PFSK-1 (cell line): ENCODE data around the gene SPOCK3.

Experiments
- FOXP2 ChIP-seq: optimal IDR thresholded peaks from 2 replicates; pipeline ENCODE3; 2011; ENCODE audit warnings: borderline replicate concordance, control low read depth, inconsistent platforms; ENCODE audit not compliant: insufficient read depth; ENCODE audit errors: extremely low read length, extremely low read depth
- POLR2AphosphoS5 ChIP-seq: IDR thresholded peaks from 2 replicates; pipeline ENCODE4 v1.6.1; 2012; ENCODE audit warnings: low read depth, mild to moderate bottlenecking, control low read depth, low read length, moderate library complexity
- SIN3A ChIP-seq: IDR thresholded peaks from 2 replicates; pipeline ENCODE4 v1.6.1; 2012; ENCODE audit warnings: mild to moderate bottlenecking, low read length, moderate library complexity, borderline replicate concordance; ENCODE audit not compliant: insufficient read depth
- TAF1 ChIP-seq: IDR thresholded peaks from 2 replicates; pipeline ENCODE4 v1.6.1; 2012; ENCODE audit warnings: low read length, control low read depth, borderline replicate concordance; ENCODE audit not compliant: insufficient read depth
- TF ChIP-seq, protein P1 (sequence below), 2 experiments: IDR thresholded peaks; 2 replicates each; pipeline versions ENCODE4 v1.6.1 to v1.8.0; 2011 to 2012; ENCODE audit warnings: low read depth in 2 of 2, low read length in 2 of 2, control low read depth in 1 of 2, inconsistent platforms in 1 of 2, mild to moderate bottlenecking in 1 of 2, moderate library complexity in 1 of 2; ENCODE audit not compliant: insufficient read depth in 1 of 2

SPOCK3 gene

DNA sequence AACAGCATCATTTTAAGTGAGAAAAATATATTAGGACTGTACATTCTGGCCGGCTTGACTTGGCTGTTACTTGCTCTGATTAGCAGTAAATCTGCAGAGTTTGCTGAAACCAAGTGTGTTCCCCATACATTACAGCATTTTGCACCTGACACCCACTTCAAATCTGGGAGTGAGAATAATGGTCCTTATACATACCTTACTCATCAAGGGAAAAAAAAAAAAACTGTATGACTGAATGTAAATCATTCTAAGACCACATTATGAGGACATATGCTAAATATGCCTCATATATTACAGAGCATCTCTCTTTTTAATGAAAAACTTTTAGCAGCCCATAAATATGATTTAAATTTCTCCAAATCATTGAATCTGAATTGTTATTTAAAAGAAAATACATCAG is 406.7 kb downstream of the SPOCK3 start:
- no peak for TF ChIP-seq TAF1
- TF ChIP-seq POLR2AphosphoS5 = no peak
- TF ChIP-seq SIN3A = no peak
- TF ChIP-seq, protein P1, sequence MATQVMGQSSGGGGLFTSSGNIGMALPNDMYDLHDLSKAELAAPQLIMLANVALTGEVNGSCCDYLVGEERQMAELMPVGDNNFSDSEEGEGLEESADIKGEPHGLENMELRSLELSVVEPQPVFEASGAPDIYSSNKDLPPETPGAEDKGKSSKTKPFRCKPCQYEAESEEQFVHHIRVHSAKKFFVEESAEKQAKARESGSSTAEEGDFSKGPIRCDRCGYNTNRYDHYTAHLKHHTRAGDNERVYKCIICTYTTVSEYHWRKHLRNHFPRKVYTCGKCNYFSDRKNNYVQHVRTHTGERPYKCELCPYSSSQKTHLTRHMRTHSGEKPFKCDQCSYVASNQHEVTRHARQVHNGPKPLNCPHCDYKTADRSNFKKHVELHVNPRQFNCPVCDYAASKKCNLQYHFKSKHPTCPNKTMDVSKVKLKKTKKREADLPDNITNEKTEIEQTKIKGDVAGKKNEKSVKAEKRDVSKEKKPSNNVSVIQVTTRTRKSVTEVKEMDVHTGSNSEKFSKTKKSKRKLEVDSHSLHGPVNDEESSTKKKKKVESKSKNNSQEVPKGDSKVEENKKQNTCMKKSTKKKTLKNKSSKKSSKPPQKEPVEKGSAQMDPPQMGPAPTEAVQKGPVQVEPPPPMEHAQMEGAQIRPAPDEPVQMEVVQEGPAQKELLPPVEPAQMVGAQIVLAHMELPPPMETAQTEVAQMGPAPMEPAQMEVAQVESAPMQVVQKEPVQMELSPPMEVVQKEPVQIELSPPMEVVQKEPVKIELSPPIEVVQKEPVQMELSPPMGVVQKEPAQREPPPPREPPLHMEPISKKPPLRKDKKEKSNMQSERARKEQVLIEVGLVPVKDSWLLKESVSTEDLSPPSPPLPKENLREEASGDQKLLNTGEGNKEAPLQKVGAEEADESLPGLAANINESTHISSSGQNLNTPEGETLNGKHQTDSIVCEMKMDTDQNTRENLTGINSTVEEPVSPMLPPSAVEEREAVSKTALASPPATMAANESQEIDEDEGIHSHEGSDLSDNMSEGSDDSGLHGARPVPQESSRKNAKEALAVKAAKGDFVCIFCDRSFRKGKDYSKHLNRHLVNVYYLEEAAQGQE (IDR thresholded peaks at IDR 0.05; ENCODE audit: insufficient read depth in 1 of 2, low read depth in 2 of 2, low read length in 2 of 2) = no peak
- no peak for TF ChIP-seq FOXP2

DNA sequence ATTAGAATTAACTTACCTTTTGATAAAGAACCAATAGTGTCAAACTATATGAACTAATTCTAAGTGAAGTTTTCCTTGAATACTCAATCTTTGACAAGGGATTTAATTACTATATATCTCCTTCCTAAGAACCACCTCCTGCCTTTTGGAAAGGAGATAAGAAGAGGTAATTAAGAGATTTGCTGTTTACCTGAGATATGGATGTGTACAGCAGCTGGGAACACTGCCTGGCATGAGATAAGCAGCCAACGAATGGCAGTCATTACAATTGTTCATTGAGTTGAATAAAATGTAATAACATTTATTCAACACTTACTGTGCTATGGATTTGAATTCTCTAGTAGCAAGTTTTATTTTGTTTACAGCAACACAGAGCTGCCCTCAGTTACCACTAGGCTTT is 407.1 kb downstream of the SPOCK3 start:
- no peak for TF ChIP-seq POLR2AphosphoS5
- no peak for TF ChIP-seq SIN3A
- TF ChIP-seq FOXP2 = no peak
- TF ChIP-seq, protein P1 (IDR thresholded peaks at IDR 0.05; ENCODE audit: insufficient read depth in 1 of 2, low read depth in 2 of 2, low read length in 2 of 2) = no peak
- no peak for TF ChIP-seq TAF1

DNA sequence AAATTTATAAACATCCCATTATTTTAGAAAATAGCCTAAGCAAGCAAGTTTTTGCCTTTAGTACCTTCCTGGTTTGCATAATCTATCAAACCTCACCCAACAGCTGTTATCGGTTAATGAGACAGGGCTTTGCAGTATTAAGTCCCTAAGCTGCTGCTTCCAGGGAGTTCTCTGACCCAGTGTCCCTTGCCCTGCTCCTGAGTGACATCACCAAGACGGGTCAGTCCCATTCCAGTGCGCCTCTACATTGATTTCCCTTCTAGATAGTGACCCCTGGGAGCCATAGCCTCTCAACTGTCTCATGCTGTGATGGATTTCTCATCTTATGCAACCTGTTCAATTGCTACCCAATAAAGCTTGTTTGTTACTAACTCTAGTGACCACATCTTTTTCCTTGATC is 410.4 kb downstream of the SPOCK3 start:
- TF ChIP-seq TAF1 (no peak), POLR2AphosphoS5 (no peak), SIN3A (no peak), FOXP2 (no peak)
- TF ChIP-seq, protein P1 (IDR thresholded peaks at IDR 0.05; ENCODE audit: insufficient read depth in 1 of 2, low read depth in 2 of 2, low read length in 2 of 2) = no peak

DNA sequence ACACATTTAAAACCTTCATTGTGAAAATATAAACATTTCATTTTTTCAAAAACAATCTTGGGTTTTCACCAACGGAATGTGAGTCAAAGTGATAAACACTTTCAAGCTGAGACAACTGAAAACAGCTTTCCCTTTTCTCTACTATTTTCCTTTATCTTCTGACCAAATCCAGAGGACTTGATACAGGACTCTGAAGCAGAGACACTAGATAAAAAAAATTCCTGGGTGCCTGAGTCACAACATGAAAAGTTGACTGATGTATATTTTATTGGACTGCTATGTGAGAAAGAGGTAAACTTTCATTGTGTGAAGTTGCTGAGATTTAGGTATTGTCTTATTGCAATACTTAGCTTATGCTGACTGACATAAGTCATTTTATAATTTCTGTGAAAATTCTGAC is 411.2 kb downstream of the SPOCK3 start:
- TF ChIP-seq FOXP2 (no peak), POLR2AphosphoS5 (no peak), SIN3A (no peak), TAF1 (no peak)
- TF ChIP-seq, protein P1 (IDR thresholded peaks at IDR 0.05; ENCODE audit: insufficient read depth in 1 of 2, low read depth in 2 of 2, low read length in 2 of 2) = no peak

DNA sequence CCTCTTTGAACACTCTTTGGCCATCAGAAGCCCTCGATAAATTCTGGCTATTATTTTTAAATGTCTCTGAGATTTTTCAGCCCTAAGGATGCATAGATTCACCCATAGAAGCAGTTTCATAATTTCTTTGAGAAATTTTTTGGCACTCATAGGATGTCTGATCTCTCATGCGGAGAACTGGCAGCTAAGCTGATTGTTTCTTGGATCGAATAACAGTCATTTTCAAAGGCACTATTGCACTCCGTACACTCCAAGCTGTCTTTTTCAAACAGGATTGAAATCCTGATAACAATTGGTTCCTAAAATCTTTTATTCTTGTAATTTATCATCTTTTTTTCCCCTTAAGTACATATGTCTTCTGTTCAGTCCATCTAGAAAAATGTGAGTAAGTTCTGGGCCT is 411.9 kb downstream of the SPOCK3 start:
- TF ChIP-seq, protein P1 (IDR thresholded peaks at IDR 0.05; ENCODE audit: insufficient read depth in 1 of 2, low read depth in 2 of 2, low read length in 2 of 2) = no peak
- TF ChIP-seq TAF1 (no peak), SIN3A (no peak), POLR2AphosphoS5 (no peak)
